Activated T-helper 1 cell treated with anti-CD3 and anti-CD28 coated beads, Interleukin-2, amount 50 U/mL, for 16 hours (primary cell): ENCODE results near the gene DDX18.

Source experiments
- DNase-seq, 2 donors: peaks; one replicate each; pipeline ENCODE4 v3.0.0-alpha.2; 2020; ENCODE audit warnings: low read depth in 1 of 2, low spot score in 1 of 2

DDX18 gene

DNA sequence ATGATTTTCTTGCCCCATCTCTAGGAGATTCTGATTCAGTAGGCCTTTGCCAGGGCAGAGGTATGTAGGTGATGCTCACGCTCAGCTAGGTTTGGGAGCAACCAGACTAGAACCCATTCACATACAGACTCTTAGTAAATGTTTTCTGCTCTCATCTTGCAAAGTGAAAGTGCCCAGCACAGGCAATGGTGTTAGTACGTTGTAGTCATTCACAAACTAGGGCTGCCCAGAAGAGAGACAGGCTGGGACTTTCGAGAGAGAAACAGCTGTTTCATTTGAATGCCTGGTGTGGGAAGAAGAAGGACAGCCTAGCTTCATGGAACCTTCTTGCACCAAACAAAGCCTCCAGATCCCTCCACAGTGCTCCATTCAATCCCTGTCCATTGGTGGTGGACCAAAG is 19.4 kb downstream of the DDX18 start:
- no peak for DNase-seq

DNA sequence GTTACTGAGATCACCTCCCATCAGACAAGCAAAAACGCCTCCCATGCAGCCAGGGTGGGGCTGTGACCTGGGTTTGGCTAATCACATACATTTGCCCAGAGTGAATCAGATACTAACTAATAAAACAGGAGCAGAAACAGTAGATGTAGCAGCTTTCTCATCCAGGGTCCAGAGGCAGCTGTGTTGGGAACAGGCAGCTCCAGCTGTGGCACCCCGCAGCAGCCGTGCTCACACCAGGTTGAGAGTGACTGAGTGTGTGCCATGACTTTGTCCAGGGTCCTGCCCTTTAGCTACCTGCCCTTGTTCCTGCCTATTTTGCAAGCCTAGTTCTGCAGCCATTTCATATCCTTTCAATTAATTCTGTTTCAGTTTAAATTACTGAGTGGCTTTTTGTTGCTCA is 20.5 kb downstream of the DDX18 start:
- no peak for DNase-seq

DNA sequence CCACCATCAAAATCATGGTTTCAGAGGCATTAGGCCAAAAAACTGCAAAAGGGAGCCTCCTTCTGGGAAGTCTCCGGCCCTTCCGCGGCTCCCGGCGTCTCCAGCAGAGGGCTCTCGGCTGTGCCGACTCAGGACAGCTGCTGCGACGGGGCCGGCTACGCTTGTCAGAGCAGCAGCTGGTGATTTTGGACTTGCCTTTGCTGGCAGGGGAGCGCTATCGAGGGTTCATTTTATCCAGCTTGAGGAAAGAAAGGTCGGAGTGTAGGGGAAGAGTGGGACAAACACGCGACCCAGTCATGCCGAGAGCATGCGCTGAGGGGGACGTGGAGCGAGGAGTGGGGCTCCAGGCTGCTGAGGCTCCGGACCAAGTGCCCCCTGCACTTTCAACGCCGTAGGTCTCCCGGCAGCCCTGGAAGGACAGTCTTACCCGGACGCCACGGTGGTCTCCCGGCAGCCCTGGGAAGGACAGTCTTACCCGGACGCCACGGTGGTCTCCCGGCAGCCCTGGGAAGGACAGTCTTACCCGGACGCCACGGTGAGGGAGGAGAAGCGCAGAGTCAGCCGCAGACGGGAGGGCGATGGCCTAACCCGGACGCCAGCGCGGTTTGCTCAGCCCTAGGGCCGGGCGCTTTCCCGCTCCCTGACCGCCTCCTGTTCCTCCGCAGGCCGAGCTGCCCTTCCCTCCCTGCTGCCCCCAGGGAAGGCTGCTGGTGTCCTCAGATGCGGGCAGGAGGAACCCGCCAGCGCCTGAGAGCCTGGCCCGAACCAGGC is 21.7 kb downstream of the DDX18 start:
- no peak for DNase-seq

DNA sequence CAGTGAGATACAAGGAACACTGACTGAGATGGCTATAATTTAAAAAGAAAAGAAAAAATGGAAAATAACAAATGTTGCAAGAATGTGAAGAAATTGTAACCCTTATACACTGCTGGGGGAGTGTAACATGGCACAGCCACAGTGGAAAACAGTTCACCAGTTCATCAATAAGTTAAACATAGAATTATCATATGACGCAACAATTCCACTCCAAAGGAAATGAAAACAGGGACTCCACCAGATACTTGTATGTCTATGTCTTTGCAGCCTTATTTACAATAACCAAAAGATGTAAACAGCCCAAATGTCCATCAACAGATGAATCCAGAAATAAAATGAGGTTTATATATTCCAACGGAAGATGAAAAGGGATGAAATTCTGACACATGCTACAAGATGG is 30.8 kb downstream of the DDX18 start:
- no peak for DNase-seq

DNA sequence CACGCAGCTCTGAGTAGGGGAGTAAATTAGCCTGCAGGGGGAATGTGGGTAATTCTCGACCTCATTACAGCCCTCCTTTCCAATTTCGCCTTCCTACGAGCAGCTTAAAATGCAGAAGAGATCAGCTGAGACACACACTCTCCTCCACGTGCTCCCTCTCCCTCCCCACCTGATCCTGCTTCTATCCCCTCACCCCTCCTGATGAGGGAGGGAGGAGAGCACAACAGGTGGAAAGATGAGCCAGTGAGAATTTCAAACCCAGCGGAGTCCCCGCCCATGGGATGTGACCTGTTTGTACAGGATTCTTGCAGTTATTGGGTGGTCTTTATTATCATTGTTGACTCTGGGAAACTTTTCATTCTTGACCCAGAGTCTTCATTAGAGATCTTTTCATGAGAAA is 35.5 kb downstream of the DDX18 start:
- no peak for DNase-seq

DNA sequence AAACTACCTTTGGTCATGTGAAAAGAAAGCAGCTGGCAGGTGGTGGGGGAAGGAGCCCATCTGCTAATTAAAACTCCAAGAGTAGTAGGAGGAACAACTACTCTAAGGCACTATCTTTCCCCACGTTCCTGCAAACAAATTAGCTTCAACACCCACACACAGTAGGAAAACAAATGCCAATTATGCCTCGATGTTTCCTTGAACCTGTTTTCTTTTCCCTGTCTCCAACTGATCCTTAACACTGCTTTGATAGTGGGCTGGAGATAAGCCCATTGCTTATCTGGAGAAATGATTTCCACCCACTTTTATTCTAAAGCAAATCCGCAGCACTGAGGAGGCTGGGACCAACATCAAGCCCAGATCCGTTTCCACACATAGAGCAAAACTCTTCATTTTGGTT is 36.0 kb downstream of the DDX18 start:
- no peak for DNase-seq

DNA sequence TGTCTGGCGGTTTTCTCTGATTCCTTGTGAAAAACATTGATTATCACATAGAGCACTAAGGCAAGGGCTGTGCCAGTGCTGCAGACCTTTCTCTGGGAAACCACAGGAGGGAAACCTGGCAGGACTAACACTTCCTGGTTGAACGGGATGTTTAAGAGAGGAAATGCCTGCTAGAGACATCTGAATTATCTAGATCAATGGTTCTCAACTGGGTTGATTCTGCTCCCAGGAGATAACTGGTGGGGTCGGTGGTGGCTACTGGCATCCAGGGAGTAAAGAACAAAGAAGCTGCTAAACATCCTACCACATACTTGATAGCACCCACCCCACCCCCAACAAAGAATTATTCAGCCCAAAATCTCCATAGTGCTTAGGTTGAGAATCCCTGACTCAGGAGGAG is 37.5 kb downstream of the DDX18 start:
- no peak for DNase-seq

DNA sequence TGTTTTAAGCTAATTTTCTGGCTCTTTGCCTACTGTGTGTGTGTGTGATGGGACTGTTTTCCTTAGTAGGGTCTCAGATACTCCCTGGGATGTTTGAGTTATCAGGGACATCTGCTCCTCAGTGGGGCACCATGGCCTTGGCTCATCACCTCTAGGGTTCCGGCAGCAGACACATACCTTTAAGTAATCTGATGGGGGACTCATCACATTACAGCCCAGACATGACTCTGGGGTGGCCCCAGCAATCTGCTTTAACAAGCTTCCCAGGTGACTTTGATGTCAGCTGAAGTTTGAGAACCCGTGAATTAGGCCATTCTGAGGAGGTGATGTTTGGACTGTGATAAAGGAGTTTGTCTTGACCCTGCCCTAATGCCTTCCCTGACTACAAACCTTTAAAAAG is 38.8 kb downstream of the DDX18 start:
- DNase-seq: no peak

DNA sequence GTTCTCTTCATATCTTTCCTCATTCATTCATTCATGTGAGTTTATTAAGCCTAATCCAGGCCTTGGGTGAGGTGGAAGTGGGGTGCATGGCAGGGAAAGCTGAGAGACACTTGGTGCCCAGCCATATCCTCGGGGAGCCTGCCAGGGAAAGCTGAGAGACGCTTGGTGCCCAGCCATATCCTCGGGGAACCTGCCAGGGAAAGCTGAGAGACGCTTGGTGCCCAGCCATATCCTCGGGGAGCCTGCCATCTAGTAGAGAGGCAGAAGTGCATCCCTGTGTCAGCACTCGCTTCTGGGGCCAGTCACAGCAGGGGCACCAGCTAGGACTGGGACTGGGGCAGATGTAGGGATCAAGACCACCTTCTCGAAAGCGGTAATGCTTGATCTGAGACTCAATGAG is 39.4 kb downstream of the DDX18 start:
- DNase-seq: no peak

DNA sequence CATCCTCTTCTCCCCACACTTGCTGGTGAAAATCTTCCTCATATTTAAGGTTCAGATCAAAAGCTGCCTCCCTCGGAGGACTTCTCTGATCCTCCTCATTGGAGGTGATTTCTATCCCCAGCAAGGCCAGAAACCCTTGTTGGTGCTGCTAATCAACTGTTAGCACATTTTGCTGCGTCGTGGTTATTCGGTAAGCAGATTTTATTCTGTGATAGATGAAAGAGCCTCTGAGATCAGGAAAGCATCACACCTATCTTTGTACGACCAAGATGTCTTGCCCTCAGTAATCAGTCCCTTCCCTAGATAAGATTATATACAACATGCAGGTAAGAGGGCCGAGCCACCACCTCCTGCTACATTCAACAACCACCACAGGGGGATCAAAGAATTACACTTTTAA is 40.1 kb downstream of the DDX18 start:
- no peak for DNase-seq

DNA sequence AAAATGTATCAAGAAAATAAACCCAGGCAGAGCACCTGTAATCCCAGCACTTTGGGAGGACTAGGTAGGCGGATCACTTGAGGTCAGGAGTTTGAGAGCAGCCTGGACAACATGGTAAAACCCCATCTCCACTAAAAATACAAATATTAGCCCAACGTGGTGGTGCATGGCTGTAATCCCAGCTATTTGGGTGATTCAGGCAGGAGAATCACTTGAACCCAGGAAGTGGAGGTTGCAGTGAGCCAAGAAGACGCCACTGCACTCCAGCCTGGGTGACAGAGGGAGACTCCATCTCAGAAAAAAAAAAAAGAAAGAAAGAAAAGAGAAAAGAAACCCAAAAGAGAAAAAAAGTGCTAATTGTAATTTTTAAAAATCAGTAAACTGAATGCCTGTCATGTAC is 41.4 kb downstream of the DDX18 start:
- no peak for DNase-seq

DNA sequence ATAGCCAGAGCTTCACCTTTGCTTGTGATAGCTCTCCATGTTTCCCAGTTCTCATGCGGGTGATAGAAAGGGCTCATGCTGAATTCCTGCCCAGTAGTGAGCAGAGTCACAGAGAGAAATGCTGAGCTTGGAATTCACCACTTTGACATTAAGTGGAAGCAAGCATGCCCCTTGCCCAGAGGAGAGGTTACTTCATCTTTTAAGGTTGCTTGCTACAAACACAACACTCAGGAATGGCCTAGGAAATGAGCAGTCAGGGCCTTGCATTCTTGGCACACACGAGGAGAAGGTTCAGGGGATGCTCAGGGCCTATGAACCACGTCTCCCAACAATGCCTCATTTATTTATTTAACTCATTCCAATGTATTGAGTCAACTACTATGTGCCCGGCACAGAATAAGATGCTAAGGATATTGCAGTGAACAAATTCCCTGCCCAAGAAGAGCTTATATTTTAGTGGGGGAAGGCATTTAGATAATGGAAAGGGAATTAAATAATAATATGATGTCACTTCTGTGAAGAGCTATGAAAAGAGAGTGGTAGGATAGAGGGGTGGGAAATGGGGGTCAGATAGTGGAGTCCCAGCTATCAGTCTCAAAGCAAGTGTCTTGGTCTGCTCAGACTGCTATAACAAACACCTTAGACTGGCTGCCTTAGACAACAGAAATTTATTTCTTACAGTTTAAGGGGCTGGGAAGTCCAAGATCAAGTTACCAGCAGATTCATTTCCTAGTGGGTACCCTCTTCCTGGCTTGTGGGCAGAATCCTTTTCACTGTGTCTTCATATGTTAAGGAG is 42.1 kb downstream of the DDX18 start:
- no peak for DNase-seq

DNA sequence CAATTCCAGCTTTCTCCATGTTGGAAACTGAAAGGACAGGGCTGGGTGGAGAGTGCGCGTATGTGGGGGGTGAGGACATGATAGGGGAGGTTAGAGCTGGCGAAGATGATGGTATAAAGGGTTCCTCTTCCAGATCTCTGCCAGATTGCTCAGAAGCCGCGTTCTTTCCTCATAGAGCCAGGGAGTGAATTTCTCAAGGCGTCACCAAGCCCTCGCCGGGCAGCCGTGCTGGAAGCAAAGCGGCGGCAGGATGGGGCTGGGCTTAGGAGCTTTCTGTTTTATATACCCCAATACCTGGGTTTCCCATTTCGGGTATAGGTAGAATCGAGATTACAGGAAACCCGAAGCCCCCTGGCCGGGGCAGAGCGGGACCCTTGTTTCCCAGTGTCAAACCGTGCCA is 43.8 kb downstream of the DDX18 start:
- no peak for DNase-seq

DNA sequence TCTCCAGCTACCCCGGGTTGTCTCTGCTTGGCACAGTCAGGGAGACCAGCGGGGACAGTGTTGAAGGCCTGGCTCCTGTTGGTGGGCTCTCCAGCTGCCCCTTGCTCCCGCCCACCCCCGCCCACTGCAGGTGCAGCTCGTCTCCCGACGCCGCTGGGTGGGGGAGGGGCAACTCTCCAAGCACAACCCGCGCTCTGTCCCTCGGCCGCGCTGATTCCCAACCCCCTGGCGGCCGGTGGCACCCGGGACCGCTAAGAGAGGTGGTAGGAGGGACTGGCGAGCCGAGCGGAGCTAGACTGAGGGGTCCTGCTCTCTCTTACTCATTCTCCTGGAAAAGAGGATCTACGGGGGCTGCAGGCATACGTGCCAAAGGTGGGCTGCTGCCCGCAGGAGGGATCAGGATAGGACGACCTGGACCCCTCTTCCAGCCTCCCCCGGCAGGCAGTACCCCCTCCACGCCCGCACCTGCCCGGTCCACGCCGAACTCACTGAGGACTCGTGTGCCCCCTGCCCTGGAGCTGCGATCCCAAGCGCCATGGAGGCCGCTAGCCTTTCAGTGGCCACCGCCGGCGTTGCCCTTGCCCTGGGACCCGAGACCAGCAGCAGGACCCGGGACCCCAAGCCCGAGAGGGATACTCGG is 44.5 kb downstream of the DDX18 start:
- no peak for DNase-seq

DNA sequence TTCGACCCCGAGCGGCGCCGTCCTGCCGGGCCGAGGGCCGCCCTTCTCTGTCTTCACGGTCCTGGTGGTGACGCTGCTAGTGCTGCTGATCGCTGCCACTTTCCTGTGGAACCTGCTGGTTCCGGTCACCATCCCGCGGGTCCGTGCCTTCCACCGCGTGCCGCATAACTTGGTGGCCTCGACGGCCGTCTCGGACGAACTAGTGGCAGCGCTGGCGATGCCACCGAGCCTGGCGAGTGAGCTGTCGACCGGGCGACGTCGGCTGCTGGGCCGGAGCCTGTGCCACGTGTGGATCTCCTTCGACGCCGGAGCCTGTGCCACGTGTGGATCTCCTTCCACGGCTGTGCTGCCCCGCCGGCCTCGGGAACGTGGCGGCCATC is 45.0 kb downstream of the DDX18 start:
- DNase-seq: no peak

DNA sequence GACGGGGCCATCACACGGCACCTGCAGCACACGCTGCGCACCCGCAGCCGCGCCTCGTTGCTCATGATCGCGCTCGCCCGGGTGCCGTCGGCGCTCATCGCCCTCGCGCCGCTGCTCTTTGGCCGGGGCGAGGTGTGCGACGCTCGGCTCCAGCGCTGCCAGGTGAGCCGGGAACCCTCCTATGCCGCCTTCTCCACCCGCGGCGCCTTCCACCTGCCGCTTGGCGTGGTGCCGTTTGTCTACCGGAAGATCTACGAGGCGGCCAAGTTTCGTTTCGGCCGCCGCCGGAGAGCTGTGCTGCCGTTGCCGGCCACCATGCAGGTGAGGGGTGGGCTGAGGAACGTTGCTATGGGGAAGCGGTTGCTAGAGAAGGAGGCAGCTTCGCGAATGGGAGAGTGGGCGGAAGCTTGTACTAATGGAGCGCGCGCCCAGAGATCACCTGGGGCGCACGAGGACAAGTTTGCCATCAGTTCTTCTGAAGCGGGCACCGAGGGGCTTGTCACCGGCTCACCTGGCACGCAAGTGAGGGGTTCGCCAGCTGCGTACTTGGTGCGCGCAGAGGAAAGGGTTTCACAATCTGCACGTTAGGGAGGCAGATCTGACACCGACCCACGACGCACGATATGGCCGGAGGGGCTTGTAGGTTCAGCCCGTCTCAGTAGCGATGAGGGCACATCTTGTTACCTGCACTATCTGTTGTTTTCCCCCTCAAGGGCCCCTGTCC is 45.6 kb downstream of the DDX18 start:
- no peak for DNase-seq

DNA sequence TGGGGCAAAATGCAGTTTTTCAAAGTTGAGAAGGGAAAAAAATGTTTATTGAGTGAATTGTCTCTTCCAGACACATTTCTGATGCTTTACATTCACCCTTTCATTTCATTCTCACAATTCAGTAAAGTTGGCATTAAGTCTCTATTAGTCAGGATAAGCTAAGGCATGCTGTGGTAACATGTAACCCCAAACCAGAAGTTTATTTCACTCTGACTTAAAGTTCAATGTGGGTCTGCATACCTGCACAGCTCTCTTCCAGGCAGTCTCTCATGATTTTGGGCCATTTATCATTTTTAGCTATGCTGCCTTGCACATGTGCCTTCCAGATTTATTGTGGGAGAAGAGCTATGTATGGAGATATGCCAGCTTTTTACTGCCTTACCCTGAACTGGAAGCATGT is 48.0 kb downstream of the DDX18 start:
- DNase-seq: no peak

DNA sequence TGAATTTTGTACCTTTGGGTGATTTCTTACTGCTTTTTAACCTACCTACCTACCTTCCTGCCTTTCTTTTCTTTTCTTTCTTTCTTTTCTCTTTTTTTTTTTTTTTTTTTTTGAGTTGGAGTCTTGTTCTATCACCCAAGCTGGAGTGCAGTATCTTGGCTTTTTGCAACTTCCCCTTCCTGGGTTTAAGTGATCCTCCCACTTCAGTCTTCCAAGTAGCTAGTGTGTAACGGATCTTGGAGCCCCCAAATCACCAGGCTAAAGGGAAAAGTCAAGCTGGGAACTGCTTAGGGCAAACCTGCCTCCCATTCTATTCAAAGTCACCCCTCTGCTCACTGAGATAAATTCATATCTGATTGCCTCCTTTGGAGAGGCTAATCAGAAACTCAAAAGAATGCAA is 61.3 kb downstream of the DDX18 start:
- DNase-seq: no peak

DNA sequence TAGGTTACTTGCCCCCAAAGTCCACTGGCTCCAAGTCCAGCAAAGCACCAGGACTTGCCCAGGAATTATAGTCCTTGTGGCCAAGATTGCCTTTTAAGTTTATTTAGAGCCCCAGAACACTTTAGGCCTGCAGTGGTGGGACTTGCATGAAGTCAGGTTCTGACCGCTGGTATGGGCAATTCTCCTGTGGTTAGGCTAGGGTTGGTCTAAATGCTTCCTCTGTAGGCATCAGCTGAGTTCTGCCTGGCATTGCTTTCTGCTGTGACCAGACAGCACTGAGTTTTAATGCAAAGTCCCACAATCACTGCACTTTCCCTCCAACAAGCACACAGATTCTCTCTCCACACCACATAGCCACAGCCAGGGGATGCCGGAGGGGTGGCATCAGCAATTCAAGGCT is 64.5 kb downstream of the DDX18 start:
- DNase-seq: no peak
